Sigmoid colon (tissue), 4 donors: ENCODE data around the gene IL17REL.

Experiments used
- CTCF ChIP-seq, 4 experiments: fragments of 450-650 bp in 3 of 4; fragments of 200-600 bp in 1 of 4; IDR thresholded peaks; one replicate each; pipeline ENCODE4 v1.5.1; 2016 to 2019; ENCODE audit warnings: antibody characterized with exemption in 4 of 4, mild to moderate bottlenecking in 3 of 4, moderate library complexity in 2 of 4
- EP300 ChIP-seq, 4 donors: sonication (generic); formaldehyde crosslinking; IDR thresholded peaks; one replicate each; pipeline ENCODE4 v1.6.1; 2017; ENCODE audit warnings: antibody characterized with exemption in 4 of 4
- POLR2A ChIP-seq, 2 donors: fragments of 450-650 bp; IDR thresholded peaks; one replicate each; pipeline ENCODE4 v1.6.1; 2016; ENCODE audit warnings: antibody characterized with exemption in 2 of 2, mild to moderate bottlenecking in 2 of 2, moderate library complexity in 2 of 2
- POLR2AphosphoS5 ChIP-seq, 4 donors: sonication (generic); formaldehyde crosslinking; IDR thresholded peaks; one replicate each; pipeline ENCODE4 v1.6.1; 2017; ENCODE audit warnings: antibody characterized with exemption in 4 of 4

GRCh38 chr22:50039669-50040443 is 27.3 kb upstream of the IL17REL start:
- no peak for TF ChIP-seq CTCF (IDR thresholded peaks at IDR 0.05)
- no peak for TF ChIP-seq POLR2AphosphoS5 (IDR thresholded peaks at IDR 0.05)
- no peak for TF ChIP-seq EP300 (IDR thresholded peaks at IDR 0.05)
- TF ChIP-seq POLR2A (IDR thresholded peaks at IDR 0.05), result no peak
